ENCODE measurements around the gene CPS1.

DNA sequence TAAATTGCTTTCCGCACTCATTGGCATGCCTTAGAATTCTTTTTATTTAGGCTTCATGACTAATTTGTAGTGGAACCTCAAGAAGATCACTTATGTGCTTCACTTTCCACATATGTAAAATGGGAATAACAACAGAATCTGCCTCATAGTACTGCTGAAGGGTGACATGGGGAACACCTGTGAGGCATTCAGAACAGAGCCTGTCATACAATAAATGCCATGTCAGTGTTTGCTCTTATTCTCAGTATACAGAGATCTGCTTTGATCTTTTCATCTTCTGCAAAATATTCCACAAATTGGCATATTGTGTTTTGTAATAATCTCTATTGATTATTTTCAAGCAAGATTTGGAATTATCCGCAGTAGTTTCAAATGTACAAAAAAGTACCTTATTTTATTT, 17.4 kb upstream of the CPS1 start:
- no peak for TF ChIP-seq POLR2A (IDR thresholded peaks at IDR 0.05)
- TF ChIP-seq, protein P1, sequence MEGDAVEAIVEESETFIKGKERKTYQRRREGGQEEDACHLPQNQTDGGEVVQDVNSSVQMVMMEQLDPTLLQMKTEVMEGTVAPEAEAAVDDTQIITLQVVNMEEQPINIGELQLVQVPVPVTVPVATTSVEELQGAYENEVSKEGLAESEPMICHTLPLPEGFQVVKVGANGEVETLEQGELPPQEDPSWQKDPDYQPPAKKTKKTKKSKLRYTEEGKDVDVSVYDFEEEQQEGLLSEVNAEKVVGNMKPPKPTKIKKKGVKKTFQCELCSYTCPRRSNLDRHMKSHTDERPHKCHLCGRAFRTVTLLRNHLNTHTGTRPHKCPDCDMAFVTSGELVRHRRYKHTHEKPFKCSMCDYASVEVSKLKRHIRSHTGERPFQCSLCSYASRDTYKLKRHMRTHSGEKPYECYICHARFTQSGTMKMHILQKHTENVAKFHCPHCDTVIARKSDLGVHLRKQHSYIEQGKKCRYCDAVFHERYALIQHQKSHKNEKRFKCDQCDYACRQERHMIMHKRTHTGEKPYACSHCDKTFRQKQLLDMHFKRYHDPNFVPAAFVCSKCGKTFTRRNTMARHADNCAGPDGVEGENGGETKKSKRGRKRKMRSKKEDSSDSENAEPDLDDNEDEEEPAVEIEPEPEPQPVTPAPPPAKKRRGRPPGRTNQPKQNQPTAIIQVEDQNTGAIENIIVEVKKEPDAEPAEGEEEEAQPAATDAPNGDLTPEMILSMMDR (IDR thresholded peaks at IDR 0.05) = no peak
